H1 (cell line): ENCODE measurements around the gene NPM1.

Experiments
- CEBPB ChIP-seq: IDR thresholded peaks from 2 replicates; pipeline ENCODE4 v1.6.1; 2012; ENCODE audit warnings: low read depth, low read length
- EP300 ChIP-seq, 2 experiments: IDR thresholded peaks; 1 replicate in 1 of 2; 2 replicates in 1 of 2; pipeline ENCODE4 v1.6.1; 2011 to 2012; ENCODE audit warnings: low read depth in 2 of 2, low read length in 2 of 2, mild to moderate bottlenecking in 2 of 2, borderline replicate concordance in 1 of 2, inconsistent platforms in 1 of 2, moderate library complexity in 1 of 2
- EZH2 ChIP-seq: fragments of 200-600 bp; sonication (generic); IDR thresholded peaks from 2 replicates; pipeline ENCODE4 v1.7.1; 2012; ENCODE audit warnings: low read depth, mild to moderate bottlenecking, moderate library complexity, low read length, inconsistent platforms; ENCODE audit not compliant: severe bottlenecking
- SIX5 ChIP-seq: IDR thresholded peaks from 2 replicates; pipeline ENCODE4 v1.6.1; 2011; ENCODE audit warnings: mild to moderate bottlenecking, low read depth, low read length
- TF ChIP-seq, protein P1 (sequence below), 3 experiments: IDR thresholded peaks; 1 replicate in 2 of 3; 2 replicates in 1 of 3; pipeline versions ENCODE4 v1.5.1 to v1.6.1; 2011; ENCODE audit warnings: low read length in 3 of 3, mild to moderate bottlenecking in 3 of 3, inconsistent platforms in 2 of 3, low read depth in 1 of 3, moderate library complexity in 1 of 3; ENCODE audit not compliant: insufficient read depth in 1 of 3; ENCODE audit errors: control extremely low read depth in 1 of 3

DNA sequence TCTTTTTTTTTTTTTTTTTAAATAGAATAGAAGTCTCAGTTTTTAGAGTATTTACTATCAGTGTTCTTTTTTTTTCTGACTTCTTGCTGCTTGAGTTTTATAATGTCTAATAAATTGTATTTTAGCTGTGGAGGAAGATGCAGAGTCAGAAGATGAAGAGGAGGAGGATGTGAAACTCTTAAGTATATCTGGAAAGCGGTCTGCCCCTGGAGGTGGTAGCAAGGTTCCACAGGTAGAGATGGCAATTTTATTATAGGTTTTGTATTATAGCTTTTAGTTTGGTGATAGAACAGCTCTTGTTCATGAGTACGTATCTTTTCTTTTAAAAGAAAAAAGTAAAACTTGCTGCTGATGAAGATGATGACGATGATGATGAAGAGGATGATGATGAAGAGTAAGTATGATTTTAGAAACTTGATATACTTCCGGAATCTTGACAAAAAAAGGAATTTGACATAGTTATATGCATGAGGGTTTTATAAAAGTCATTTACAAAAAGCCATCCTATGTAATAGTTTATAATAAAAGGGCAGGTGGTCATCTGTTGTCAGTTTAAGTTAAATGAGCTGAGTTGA is 5.0 kb downstream of the NPM1 start:
- TF ChIP-seq, protein P1, sequence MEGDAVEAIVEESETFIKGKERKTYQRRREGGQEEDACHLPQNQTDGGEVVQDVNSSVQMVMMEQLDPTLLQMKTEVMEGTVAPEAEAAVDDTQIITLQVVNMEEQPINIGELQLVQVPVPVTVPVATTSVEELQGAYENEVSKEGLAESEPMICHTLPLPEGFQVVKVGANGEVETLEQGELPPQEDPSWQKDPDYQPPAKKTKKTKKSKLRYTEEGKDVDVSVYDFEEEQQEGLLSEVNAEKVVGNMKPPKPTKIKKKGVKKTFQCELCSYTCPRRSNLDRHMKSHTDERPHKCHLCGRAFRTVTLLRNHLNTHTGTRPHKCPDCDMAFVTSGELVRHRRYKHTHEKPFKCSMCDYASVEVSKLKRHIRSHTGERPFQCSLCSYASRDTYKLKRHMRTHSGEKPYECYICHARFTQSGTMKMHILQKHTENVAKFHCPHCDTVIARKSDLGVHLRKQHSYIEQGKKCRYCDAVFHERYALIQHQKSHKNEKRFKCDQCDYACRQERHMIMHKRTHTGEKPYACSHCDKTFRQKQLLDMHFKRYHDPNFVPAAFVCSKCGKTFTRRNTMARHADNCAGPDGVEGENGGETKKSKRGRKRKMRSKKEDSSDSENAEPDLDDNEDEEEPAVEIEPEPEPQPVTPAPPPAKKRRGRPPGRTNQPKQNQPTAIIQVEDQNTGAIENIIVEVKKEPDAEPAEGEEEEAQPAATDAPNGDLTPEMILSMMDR (IDR thresholded peaks at IDR 0.05; ENCODE audit: control extremely low read depth in 1 of 3, insufficient read depth in 1 of 3, low read depth in 1 of 3, low read length in 3 of 3): no peak
- no peak for TF ChIP-seq EP300 (IDR thresholded peaks at IDR 0.05; ENCODE audit: borderline replicate concordance in 1 of 2, low read depth in 2 of 2, low read length in 2 of 2)
- no peak for TF ChIP-seq SIX5
- no peak for TF ChIP-seq EZH2
- no peak for TF ChIP-seq CEBPB
